SK-N-SH (cell line): Measurements from ENCODE around the gene PLXND1. TPM values are rescaled to one million over a fixed set of nuclear protein-coding genes. Genes with fewer than 3 reads are reported as not detected.
A peak's percentile ranks its signal among the peaks of the same experiment; 100 is the strongest.

Source experiments
- CTCF ChIA-PET: fragments of 300-600, 350-600 bp; formaldehyde crosslinking; extraction: SDS; loops from one replicate; lab custom pipeline; 2021; lab: Yijun Ruan, JAX
- POLR2A ChIA-PET: fragments of 350-600 bp; sonication (Branson Sonifier 250); formaldehyde crosslinking; extraction: SDS; loops from one replicate; lab custom pipeline; 2020; ENCODE audit warnings: antibody characterized with exemption, inconsistent platforms; lab: Yijun Ruan, JAX
- DNase-seq: peaks from one replicate; pipeline ENCODE4 v3.0.0; 2012
- H2AFZ ChIP-seq: fragments of 200-600 bp; sonication (generic); 2 replicates; pipeline ENCODE4 v1.8.1; 2016; ENCODE audit warnings: antibody characterized with exemption, mild to moderate bottlenecking, low read depth
- H3F3A ChIP-seq: fragments of 200-600 bp; sonication (generic); replicated peaks from 2 replicates; pipeline ENCODE3; 2016; ENCODE audit warnings: antibody characterized with exemption, mild to moderate bottlenecking; ENCODE audit not compliant: insufficient read depth
- H3K27ac ChIP-seq, 2 experiments: fragments of 200-500 bp in 1 of 2; fragments of 200-600 bp in 1 of 2; sonication (Bioruptor generic) in 1 of 2; sonication (generic), shearing (Covaris generic) in 1 of 2; 2 replicates each; pipeline versions ENCODE4 v1.5.1 to v1.6.1; 2014 to 2016; ENCODE audit warnings: low read depth in 2 of 2, inconsistent platforms in 1 of 2, low read length in 1 of 2, mild to moderate bottlenecking in 1 of 2, mixed read lengths in 1 of 2
- H3K27me3 ChIP-seq: fragments of 200-600 bp; sonication (generic), shearing (Covaris generic); 2 replicates; pipeline ENCODE4 v1.6.1; 2016; ENCODE audit warnings: mixed run types; ENCODE audit not compliant: insufficient read depth
- H3K36me3 ChIP-seq, 2 experiments: fragments of 200-500 bp in 1 of 2; fragments of 200-600 bp in 1 of 2; sonication (Bioruptor generic) in 1 of 2; sonication (generic) in 1 of 2; replicated peaks in 1 of 2; 2 replicates each; pipeline versions ENCODE3 to v1.5.1; 2014 to 2016; ENCODE audit warnings: low read length in 1 of 2, mild to moderate bottlenecking in 1 of 2; ENCODE audit not compliant: insufficient read depth in 2 of 2, control insufficient read depth in 1 of 2
- H3K4me1 ChIP-seq, 2 experiments: fragments of 200-500 bp in 1 of 2; fragments of 200-600 bp in 1 of 2; sonication (Bioruptor generic) in 1 of 2; sonication (generic), shearing (Covaris generic) in 1 of 2; 2 replicates each; pipeline versions ENCODE4 v1.5.1 to v1.6.1; 2014 to 2016; ENCODE audit warnings: low read depth in 1 of 2, low read length in 1 of 2, mixed run types in 1 of 2; ENCODE audit not compliant: insufficient read depth in 2 of 2, control insufficient read depth in 1 of 2
- H3K4me2 ChIP-seq: fragments of 200-600 bp; sonication (generic), shearing (Covaris generic); 2 replicates; pipeline ENCODE4 v1.6.1; 2017; ENCODE audit warnings: mixed run types
- H3K4me3 ChIP-seq, 2 experiments: fragments of 200-500 bp in 1 of 2; fragments of 200-600 bp in 1 of 2; sonication (Bioruptor generic) in 1 of 2; sonication (generic), shearing (Covaris generic) in 1 of 2; 2 replicates each; pipeline versions ENCODE4 v1.5.1 to v1.8.1; 2014 to 2016; ENCODE audit warnings: low read depth in 2 of 2, inconsistent platforms in 1 of 2, low read length in 1 of 2, mild to moderate bottlenecking in 1 of 2, mixed read lengths in 1 of 2, moderate library complexity in 1 of 2
- H3K79me2 ChIP-seq: fragments of 200-600 bp; sonication (generic); 2 replicates; pipeline ENCODE4 v1.8.1; 2017; ENCODE audit warnings: mild to moderate bottlenecking; ENCODE audit not compliant: insufficient read depth
- H3K9ac ChIP-seq: fragments of 200-600 bp; sonication (generic); 2 replicates; pipeline ENCODE4 v1.6.1; 2017; ENCODE audit warnings: mixed run types
- H3K9me2 ChIP-seq: fragments of 200-600 bp; sonication (generic); 2 replicates; pipeline ENCODE4 v1.6.1; 2017; ENCODE audit warnings: mixed run types
- H3K9me3 ChIP-seq: fragments of 200-600 bp; sonication (generic); 2 replicates; pipeline ENCODE4 v1.6.1; 2017; ENCODE audit warnings: mixed run types, mild to moderate bottlenecking, moderate library complexity
- H4K20me1 ChIP-seq: fragments of 200-600 bp; sonication (generic); 2 replicates; pipeline ENCODE4 v1.6.1; 2017; ENCODE audit warnings: mild to moderate bottlenecking, mixed run types; ENCODE audit not compliant: insufficient read depth
- EP300 ChIP-seq, 2 experiments: IDR thresholded peaks; 2 replicates each; pipeline versions ENCODE4 v1.4.0 to v1.6.1; 2012; ENCODE audit warnings: borderline replicate concordance in 1 of 2, low read depth in 1 of 2, low read length in 1 of 2
- EZH2phosphoT487 ChIP-seq: fragments of 200-600 bp; sonication (generic); IDR thresholded peaks from 2 replicates; pipeline ENCODE4 v1.6.1; 2017; ENCODE audit warnings: low read depth, mixed run types, mild to moderate bottlenecking, antibody characterized with exemption, moderate library complexity, borderline replicate concordance
- FOXJ3 ChIP-seq: sonication (generic); formaldehyde crosslinking; IDR thresholded peaks from 2 replicates; pipeline ENCODE4 v1.5.1; 2020; ENCODE audit warnings: mild to moderate bottlenecking, missing genetic modification reagents
- FOXM1 ChIP-seq: IDR thresholded peaks from 2 replicates; pipeline ENCODE4 v1.4.0; 2012; ENCODE audit warnings: low read depth, mild to moderate bottlenecking
- GABPA ChIP-seq: IDR thresholded peaks from 2 replicates; pipeline ENCODE4 v1.4.0; 2012; ENCODE audit warnings: low read depth, mild to moderate bottlenecking
- GATA2 ChIP-seq: sonication (generic); formaldehyde crosslinking; IDR thresholded peaks from 2 replicates; pipeline ENCODE4 v1.5.0; 2020; ENCODE audit warnings: mild to moderate bottlenecking, missing genetic modification reagents
- JUND ChIP-seq: IDR thresholded peaks from 2 replicates; pipeline ENCODE4 v1.4.0; 2012
- NRF1 ChIP-seq: IDR thresholded peaks from 2 replicates; pipeline ENCODE4 v1.6.1; 2012; ENCODE audit warnings: low read depth, mild to moderate bottlenecking, low read length
- PBX3 ChIP-seq: IDR thresholded peaks from 2 replicates; pipeline ENCODE4; 2012
- RAD21 ChIP-seq: IDR thresholded peaks from 2 replicates; pipeline ENCODE4 v1.6.1; 2012; ENCODE audit warnings: mild to moderate bottlenecking, low read length
- RCOR1 ChIP-seq: fragments of 150-350 bp; IDR thresholded peaks from 2 replicates; pipeline ENCODE4 v1.6.1; 2017; ENCODE audit warnings: antibody characterized with exemption, low read length
- RXRA ChIP-seq: IDR thresholded peaks from 2 replicates; pipeline ENCODE4 v1.4.0; 2012; ENCODE audit warnings: low read depth, mild to moderate bottlenecking, borderline replicate concordance
- USF1 ChIP-seq: IDR thresholded peaks from 2 replicates; pipeline ENCODE4 v1.4.0; 2012; ENCODE audit warnings: low read depth, borderline replicate concordance
- YY1 ChIP-seq: IDR thresholded peaks from 2 replicates; pipeline ENCODE4 v1.4.0; 2012; ENCODE audit warnings: low read depth, mild to moderate bottlenecking
- ZBTB33 ChIP-seq: IDR thresholded peaks from 2 replicates; pipeline ENCODE4 v1.4.0; 2012; ENCODE audit warnings: low read depth, borderline replicate concordance
- WGBS: methylation state at CpG from one replicate; pipeline ENCODE4 v1.1.6; 2017; ENCODE audit warnings: low lambda C conversion rate; 5-methylcytosine and 5-hydroxymethylcytosine counted together
- polyA plus RNA-seq, 3 experiments: library from polyadenylated mRNA; depleted of rRNA; stranded (reverse); fragments of >200 nt; gene quantifications; 2 replicates each; pipeline ENCODE4 v1.2.3, GENCODE V29; 2012

Gene PLXND1
- polyA plus RNA-seq, 1 of the 3 experiments (the other 2 are of a cell fraction), result 53.5 TPM

DNA sequence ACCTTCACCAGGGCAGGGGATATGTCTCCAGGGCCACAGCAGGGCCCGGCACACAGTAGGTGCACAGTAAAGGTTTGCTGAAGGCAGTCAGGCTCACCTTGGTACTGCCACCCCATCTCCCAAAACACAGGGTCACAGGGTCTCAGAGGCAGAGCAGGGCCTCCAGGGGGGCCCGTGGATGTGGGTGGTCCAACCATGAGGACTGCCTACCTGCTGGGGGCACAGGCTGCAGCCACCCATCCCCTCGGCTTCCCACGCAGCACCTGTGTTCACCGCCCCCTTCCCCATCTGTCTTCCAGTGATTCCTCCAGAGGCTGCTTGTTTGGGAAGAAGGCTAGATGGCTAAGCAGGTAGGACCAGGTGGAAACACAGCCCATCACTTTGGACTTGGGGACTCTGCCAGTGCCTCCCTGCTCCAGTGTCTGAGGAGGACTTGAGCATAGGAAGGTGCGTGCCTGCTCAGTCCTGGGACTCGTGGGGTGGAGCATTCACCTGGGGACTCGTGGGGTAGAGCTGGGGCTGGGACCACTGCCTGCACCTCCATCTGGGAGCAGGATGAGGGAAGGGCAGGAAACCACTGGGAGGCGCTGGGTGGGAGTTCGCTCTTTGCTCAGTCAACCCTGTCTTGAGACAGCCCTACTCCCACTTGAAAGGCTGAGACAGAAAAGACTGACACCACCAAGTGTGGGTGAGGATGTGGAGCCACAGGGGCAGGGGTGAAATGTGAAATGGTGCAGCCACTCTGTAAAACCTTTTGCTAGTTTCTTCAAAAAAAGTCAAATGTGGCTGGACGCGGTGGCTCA, 18.8 kb upstream of the PLXND1 start (continued):
- TF ChIP-seq ZBTB33 (no peak), RAD21 (no peak)

DNA sequence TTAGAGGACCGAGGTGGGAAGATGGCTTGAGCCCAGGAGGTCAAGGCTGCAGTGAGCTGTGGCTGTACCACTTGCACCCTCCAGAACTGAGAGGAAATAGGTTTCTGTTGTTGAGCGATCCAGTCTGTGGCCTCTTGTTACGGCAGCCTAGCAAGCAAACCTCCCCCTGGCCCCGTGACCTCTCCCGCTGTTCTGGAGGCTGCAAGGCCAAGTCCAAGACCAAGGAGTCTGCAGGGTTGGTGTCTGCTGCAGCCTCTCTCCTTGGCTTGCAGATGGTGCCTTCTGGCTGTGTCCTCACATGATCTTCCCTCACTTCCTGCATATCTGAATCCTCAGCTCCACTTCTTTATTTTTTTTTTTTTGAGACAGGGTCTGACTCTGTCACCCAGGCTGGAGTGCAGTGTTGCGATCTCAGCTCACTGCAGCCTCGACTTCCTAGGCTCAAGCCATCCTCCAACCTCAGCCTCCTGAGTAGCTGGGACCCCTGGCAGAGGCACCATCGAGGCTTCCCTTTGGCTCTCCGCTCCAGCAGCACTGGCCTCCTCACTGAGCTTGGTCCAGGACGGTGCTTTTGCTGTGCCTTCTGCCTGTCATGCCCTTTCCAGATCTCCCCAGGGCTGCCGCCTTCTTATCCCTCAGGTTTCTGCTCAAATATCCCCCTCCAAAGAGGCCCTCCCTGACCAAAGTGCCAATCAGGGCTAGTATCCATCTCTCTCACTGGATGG, 18.0 kb upstream of the PLXND1 start:
- ChIA-PET POLR2A (no interaction called here), CTCF (no interaction called here)
- Histone ChIP-seq H3K9me3 (no peaks in the 10 kb centered on the region), H3K27me3 (no peaks in the 10 kb centered on the region), H3K9ac (no peak overlapping the region), H3K36me3 (no peaks in the 10 kb centered on the region), H3K27ac (no peak overlapping the region), H2AFZ (no peak overlapping the region), H3K4me1 (no peaks in the 10 kb centered on the region; a peak in 1 of 4 replicates), H3K4me2 (no peak overlapping the region), H3F3A (no peaks in the 10 kb centered on the region), H3K9me2 (no peaks in the 10 kb centered on the region), H3K4me3 (no peak overlapping the region), H4K20me1 (no peaks in the 10 kb centered on the region), H3K79me2 (no peaks in the 10 kb centered on the region)
- no peak for TF ChIP-seq EP300 (IDR thresholded peaks at IDR 0.05; ENCODE audit: borderline replicate concordance in 1 of 2, low read depth in 1 of 2, low read length in 1 of 2)
- no peak for TF ChIP-seq GATA2
- TF ChIP-seq GABPA, result no peak
- TF ChIP-seq YY1, result no peak
- 86% methylated on average over 7 of the region's 11 CpGs for WGBS
- DNase-seq, result no peak

DNA sequence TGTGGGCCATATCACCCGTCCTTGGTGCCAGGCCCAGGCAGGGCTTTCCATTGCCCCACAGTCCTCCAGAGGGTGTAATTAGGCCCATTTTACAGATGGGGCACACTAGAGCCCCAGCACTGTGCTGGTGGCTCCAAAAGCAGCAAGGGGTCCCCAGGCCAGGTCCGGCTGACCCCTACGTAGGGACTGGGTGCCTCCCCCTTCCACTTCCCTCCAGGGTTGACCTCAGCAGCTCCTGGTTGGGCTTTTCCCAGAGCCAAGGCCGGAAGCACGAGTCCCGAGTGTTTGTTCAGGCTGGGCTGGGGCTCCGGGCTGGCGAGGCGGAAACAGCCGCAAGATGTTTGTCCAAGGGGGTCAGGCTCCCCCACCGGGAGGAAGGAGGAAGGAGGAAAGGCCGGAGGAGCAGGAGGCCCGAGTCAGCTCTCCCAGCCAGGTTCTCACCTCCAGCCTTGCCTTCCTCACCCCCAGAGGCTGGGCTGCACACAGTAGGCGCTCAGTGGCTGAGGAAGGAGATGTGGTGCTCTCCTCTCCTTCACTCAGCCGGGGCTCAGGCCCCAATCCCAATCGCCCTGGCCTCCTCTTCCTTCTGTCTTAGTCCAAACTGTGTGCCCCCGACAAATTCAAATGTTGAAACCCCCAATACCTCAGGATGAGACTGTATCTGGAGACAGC, 17.1 kb upstream of the PLXND1 start:
- ChIA-PET CTCF (no interaction called here), POLR2A (no interaction called here)
- H4K20me1 ChIP-seq, result no peaks in the 10 kb centered on the region
- no peak overlapping the region for H2AFZ ChIP-seq
- H3K9me2 ChIP-seq, result no peaks in the 10 kb centered on the region
- H3K4me1 ChIP-seq, result no peaks in the 10 kb centered on the region; a peak in 1 of 4 replicates
- no peaks in the 10 kb centered on the region for H3K9me3 ChIP-seq
- no peak overlapping the region for H3K27ac ChIP-seq
- no peaks in the 10 kb centered on the region for H3F3A ChIP-seq
- no peak for TF ChIP-seq FOXM1
- no peak for TF ChIP-seq RXRA
- TF ChIP-seq JUND, result no peak
- TF ChIP-seq EZH2phosphoT487, result no peak
- TF ChIP-seq PBX3, result no peak
- TF ChIP-seq NRF1, result no peak
- no peak for TF ChIP-seq USF1
- no peak for TF ChIP-seq RCOR1
- no peak for TF ChIP-seq FOXJ3 (CRISPR knock-in tag)
- WGBS, result 80% methylated on average over 9 of the region's 17 CpGs
- H3K79me2 ChIP-seq, result no peaks in the 10 kb centered on the region
- no peaks in the 10 kb centered on the region for H3K36me3 ChIP-seq
- H3K4me2 ChIP-seq, result no peak overlapping the region
- peak; percentile 27 for DNase-seq
- H3K27me3 ChIP-seq, result no peaks in the 10 kb centered on the region
- H3K9ac ChIP-seq, result no peak overlapping the region
- H3K4me3 ChIP-seq, result no peak overlapping the region
